Activated CD4-positive, alpha-beta T cell treated with anti-CD3 and anti-CD28 coated beads, Interleukin-2, amount 50 U/mL, for 4 hours (primary cell): ENCODE data around the gene KLF6.

Experiments
- DNase-seq, 2 experiments: peaks; one replicate each; pipeline ENCODE4 v3.0.0-alpha.2; 2020

KLF6 gene

GRCh38 chr10:3784510-3785250, at the start of gene KLF6:
KLF6 (minus strand) TSS chr10:3785209; CDS start chr10:3785014, 195 bp downstream.
- no peak for DNase-seq

GRCh38 chr10:3834404-3834803, 49.4 kb upstream of the KLF6 start:
- no peak for DNase-seq

- DNase-seq, result no peak
Observed at GRCh38 chr10:3833046-3833445, 48.0 kb upstream of the KLF6 start.

- DNase-seq, result no peak
Observed at GRCh38 chr10:3832022-3832786, 47.2 kb upstream of the KLF6 start.

GRCh38 chr10:3831608-3832007, 46.6 kb upstream of the KLF6 start:
- DNase-seq, result no peak

- no peak for DNase-seq
Observed at GRCh38 chr10:3830946-3831345, 45.9 kb upstream of the KLF6 start.

GRCh38 chr10:3829156-3830050, 44.4 kb upstream of the KLF6 start:
- no peak for DNase-seq

- DNase-seq, result peak; percentile 52 to 54
Observed at GRCh38 chr10:3828404-3829155, 43.6 kb upstream of the KLF6 start.

GRCh38 chr10:3827768-3828403, 42.9 kb upstream of the KLF6 start:
- no peak for DNase-seq

- DNase-seq, result no peak
Observed at GRCh38 chr10:3827266-3827665, 42.3 kb upstream of the KLF6 start.

- no peak for DNase-seq
Observed at GRCh38 chr10:3825862-3826351, 40.9 kb upstream of the KLF6 start.

- no peak for DNase-seq
Observed at GRCh38 chr10:3825244-3825643, 40.2 kb upstream of the KLF6 start.

- DNase-seq, result no peak
Observed at GRCh38 chr10:3822541-3823330, 37.7 kb upstream of the KLF6 start.

GRCh38 chr10:3820255-3820654, 35.2 kb upstream of the KLF6 start:
- no peak for DNase-seq

- DNase-seq, result no peak
Observed at GRCh38 chr10:3816995-3817394, 32.0 kb upstream of the KLF6 start.

- DNase-seq, result no peak
Observed at GRCh38 chr10:3814838-3815220, 29.8 kb upstream of the KLF6 start.

- DNase-seq, result no peak
Observed at GRCh38 chr10:3813986-3814837, 29.2 kb upstream of the KLF6 start.

- no peak for DNase-seq
Observed at GRCh38 chr10:3813267-3813666, 28.3 kb upstream of the KLF6 start.

GRCh38 chr10:3812141-3812540, 27.1 kb upstream of the KLF6 start:
- DNase-seq, result no peak

- DNase-seq, result peak; percentile 41 to 43
Observed at GRCh38 chr10:3811291-3811870, 26.4 kb upstream of the KLF6 start.
